ENCODE data around the gene COX5A.

GRCh38 chr15:74983725-74984231 lies 45.9 kb upstream of the COX5A start:
- TF ChIP-seq CTCF (IDR thresholded peaks at IDR 0.05) (no peak), POLR2A (IDR thresholded peaks at IDR 0.05) (no peak)

All from right lobe of liver (tissue), 4 donors.